ENCODE measurements around the gene HOXC4. TPM values are rescaled to one million over a fixed set of nuclear protein-coding genes. Genes with fewer than 3 reads are reported as not detected.

Gene HOXC4
- total and polyA plus RNA-seq, 2 donors (not counting 3 experiments of a cell fraction or from before 2014, with no cell fraction given): 0.06 to 0.58 TPM

GRCh38 chr12:54038284-54038870, 15.3 kb upstream of the HOXC4 start:
- H3K9me1 ChIP-seq (replicated peaks; ENCODE audit: control insufficient read depth, extremely low read depth, insufficient read depth, low read length): no peaks in the 10 kb centered on the region
- no peak for FAIRE-seq
- TF ChIP-seq CTCF (IDR thresholded peaks at IDR 0.05; ENCODE audit: extremely low read depth in 1 of 2, insufficient read depth in 1 of 2, low read depth in 1 of 2, low read length in 2 of 2): no peak
- TF ChIP-seq, protein P1, sequence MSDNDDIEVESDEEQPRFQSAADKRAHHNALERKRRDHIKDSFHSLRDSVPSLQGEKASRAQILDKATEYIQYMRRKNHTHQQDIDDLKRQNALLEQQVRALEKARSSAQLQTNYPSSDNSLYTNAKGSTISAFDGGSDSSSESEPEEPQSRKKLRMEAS (IDR thresholded peaks at IDR 0.05; ENCODE audit: insufficient read depth, insufficient read length): no peak
- peak; percentile 27 for TF ChIP-seq EZH2 (IDR thresholded peaks at IDR 0.05; ENCODE audit: borderline replicate concordance, low read depth, low read length, severe bottlenecking)

GRCh38 chr12:54038871-54039414, 14.7 kb upstream of the HOXC4 start:
- H3K4me2 ChIP-seq (ENCODE audit: insufficient read depth, low read length): no peak overlapping the region

More at GRCh38 chr12:54038284-54038870, 15.3 kb upstream of the HOXC4 start:
- no peaks in the 10 kb centered on the region for H3K4me1 ChIP-seq (ENCODE audit: control insufficient read depth, extremely low read depth, insufficient read depth, low read length)
- H3K9me3 ChIP-seq (replicated peaks; ENCODE audit: control insufficient read depth, insufficient read depth, low read length): no peaks in the 10 kb centered on the region
- H2AFZ ChIP-seq (ENCODE audit: low read depth, low read length): no peak overlapping the region
- no peak overlapping the region for H3K9ac ChIP-seq (replicated peaks; ENCODE audit: extremely low read depth, insufficient read depth, low read length)
- no peaks in the 10 kb centered on the region for H3K79me2 ChIP-seq (ENCODE audit: control insufficient read depth, insufficient read depth, low read length)
- intact Hi-C loops (cut with micrococcal nuclease) (no loop called here), dilution Hi-C loops (cut with MboI; ENCODE audit: extremely low pct_ligation_motif_present, low sequenced_read_pairs) (no loop called here)
- no peak overlapping the region for H3K4me3 ChIP-seq (replicated peaks in 1 of 3; ENCODE audit: insufficient read depth in 1 of 3, low read depth in 1 of 3, low read length in 3 of 3)
- no peaks in the 10 kb centered on the region for H4K20me1 ChIP-seq (replicated peaks; ENCODE audit: control insufficient read depth, extremely low read depth, insufficient read depth, low read length)
- H3K27me3 ChIP-seq (ENCODE audit: control insufficient read depth in 2 of 2, insufficient read depth in 2 of 2, low read length in 2 of 2): peaks cover 75 to 78% of the 10 kb centered on the region in 2 experiments
- ChIA-PET POLR2A (no interaction called here), CTCF (interaction anchor here (1.7 kb wide), 1 partner anchor 163 kb away, joined by 4 read pairs; no protein-coding TSS in a partner anchor)
- no peak overlapping the region for H3K27ac ChIP-seq (ENCODE audit: insufficient read depth, low read depth, low read length)
- DNase-seq (ENCODE audit: low read depth, low spot score): no peak
- H3K36me3 ChIP-seq (ENCODE audit: control insufficient read depth in 2 of 2, extremely low read depth in 1 of 2, insufficient read depth in 2 of 2, low read length in 2 of 2): no peaks in the 10 kb centered on the region
- BruUV-seq (replicated peaks): no TSS peak
- H3K4me2 ChIP-seq (ENCODE audit: insufficient read depth, low read length): no peak overlapping the region

More at GRCh38 chr12:54038871-54039414, 14.7 kb upstream of the HOXC4 start:
- Histone ChIP-seq H3K4me1 (ENCODE audit: control insufficient read depth, extremely low read depth, insufficient read depth, low read length) (no peaks in the 10 kb centered on the region), H3K4me3 (replicated peaks in 1 of 3; ENCODE audit: insufficient read depth in 1 of 3, low read depth in 1 of 3, low read length in 3 of 3) (no peak overlapping the region), H3K27me3 (ENCODE audit: control insufficient read depth in 2 of 2, insufficient read depth in 2 of 2, low read length in 2 of 2) (peaks cover 72 to 79% of the 10 kb centered on the region in 2 experiments), H3K27ac (ENCODE audit: insufficient read depth, low read depth, low read length) (no peak overlapping the region), H2AFZ (ENCODE audit: low read depth, low read length) (no peak overlapping the region), H3K9ac (replicated peaks; ENCODE audit: extremely low read depth, insufficient read depth, low read length) (no peak overlapping the region), H3K79me2 (ENCODE audit: control insufficient read depth, insufficient read depth, low read length) (no peaks in the 10 kb centered on the region), H3K36me3 (ENCODE audit: control insufficient read depth in 2 of 2, extremely low read depth in 1 of 2, insufficient read depth in 2 of 2, low read length in 2 of 2) (no peaks in the 10 kb centered on the region), H3K9me1 (replicated peaks; ENCODE audit: control insufficient read depth, extremely low read depth, insufficient read depth, low read length) (no peaks in the 10 kb centered on the region), H4K20me1 (replicated peaks; ENCODE audit: control insufficient read depth, extremely low read depth, insufficient read depth, low read length) (no peaks in the 10 kb centered on the region), H3K9me3 (replicated peaks; ENCODE audit: control insufficient read depth, insufficient read depth, low read length) (no peaks in the 10 kb centered on the region)
- POLR2A ChIA-PET: no interaction called here
- no TSS peak for BruUV-seq (replicated peaks)
- no peak for TF ChIP-seq EZH2 (IDR thresholded peaks at IDR 0.05; ENCODE audit: borderline replicate concordance, low read depth, low read length, severe bottlenecking)
- TF ChIP-seq MYC (IDR thresholded peaks at IDR 0.05; ENCODE audit: low read depth, low read length): no peak
- TF ChIP-seq FOS (IDR thresholded peaks at IDR 0.05; ENCODE audit: borderline replicate concordance, insufficient read depth, low read length): no peak
- no peak for TF ChIP-seq POLR2A (IDR thresholded peaks at IDR 0.05; ENCODE audit: low read depth, low read length)
- no peak for TF ChIP-seq GATA2 (IDR thresholded peaks at IDR 0.05; ENCODE audit: insufficient read depth, insufficient read length, low read depth, low read length)
- TF ChIP-seq, protein P1 (IDR thresholded peaks at IDR 0.05; ENCODE audit: insufficient read depth, insufficient read length): no peak
- no peak for TF ChIP-seq JUN (IDR thresholded peaks at IDR 0.05; ENCODE audit: borderline replicate concordance, insufficient read depth, insufficient read length, low read depth)
- no peak for TF ChIP-seq POLR2AphosphoS5 (IDR thresholded peaks at IDR 0.05; ENCODE audit: insufficient read depth, low read depth, low read length)
- TF ChIP-seq CTCF (IDR thresholded peaks at IDR 0.05; ENCODE audit: extremely low read depth in 1 of 2, insufficient read depth in 1 of 2, low read depth in 1 of 2, low read length in 2 of 2): no peak
- intact Hi-C loops (cut with micrococcal nuclease): no loop called here
- FAIRE-seq: no peak
- CTCF ChIA-PET: interaction anchor here (1.7 kb wide), 1 partner anchor 162 kb away, joined by 4 read pairs; no protein-coding TSS in a partner anchor
- DNase-seq (ENCODE audit: low read depth, low spot score): no peak
- dilution Hi-C loops (cut with MboI; ENCODE audit: extremely low pct_ligation_motif_present, low sequenced_read_pairs): no loop called here
